Activated naive CD4-positive, alpha-beta T cell treated with anti-CD3 and anti-CD28 coated beads, Interleukin-2, amount 50 U/mL, for 24 hours (primary cell): Measurements from ENCODE around the gene POLR2C.

ENCODE experiments used
- H3K27ac Mint-ChIP-seq: one replicate; pipeline ENCODE4 v1.8.0; 2021; ENCODE audit warnings: mild to moderate bottlenecking, mixed read lengths
- H3K27me3 Mint-ChIP-seq: one replicate; pipeline ENCODE4 v1.8.0; 2021; ENCODE audit warnings: mixed read lengths
- H3K36me3 Mint-ChIP-seq: one replicate; pipeline ENCODE4 v1.8.0; 2021; ENCODE audit warnings: mixed read lengths
- H3K4me1 Mint-ChIP-seq: one replicate; pipeline ENCODE4 v1.8.0; 2021; ENCODE audit warnings: mixed read lengths
- H3K4me3 Mint-ChIP-seq: one replicate; pipeline ENCODE4 v1.8.0; 2021; ENCODE audit warnings: mild to moderate bottlenecking, mixed read lengths
- H3K9me3 Mint-ChIP-seq: one replicate; pipeline ENCODE4 v1.8.0; 2021; ENCODE audit warnings: mixed read lengths

POLR2C gene

GRCh38 chr16:57516176-57516725 lies 53.8 kb downstream of the POLR2C start:
- Mint-ChIP-seq H3K4me3 (no peak overlapping the region), H3K27me3 (no peaks in the 10 kb centered on the region), H3K9me3 (no peaks in the 10 kb centered on the region), H3K36me3 (peaks cover 1% of the 10 kb centered on the region), H3K4me1 (peaks cover 6% of the 10 kb centered on the region), H3K27ac (peak overlapping the region; percentile 82)

GRCh38 chr16:57516773-57517172 lies 54.3 kb downstream of the POLR2C start:
- H3K4me1 Mint-ChIP-seq, result peaks cover 6% of the 10 kb centered on the region
- H3K36me3 Mint-ChIP-seq, result peaks cover 1% of the 10 kb centered on the region
- H3K9me3 Mint-ChIP-seq, result no peaks in the 10 kb centered on the region
- no peak overlapping the region for H3K4me3 Mint-ChIP-seq
- H3K27me3 Mint-ChIP-seq, result no peaks in the 10 kb centered on the region
- H3K27ac Mint-ChIP-seq, result peak overlapping the region; percentile 82

GRCh38 chr16:57517397-57518367 lies 55.2 kb downstream of the POLR2C start:
- H3K4me3 Mint-ChIP-seq, result no peak overlapping the region
- H3K9me3 Mint-ChIP-seq, result no peaks in the 10 kb centered on the region
- H3K36me3 Mint-ChIP-seq, result peaks cover 1% of the 10 kb centered on the region
- H3K27ac Mint-ChIP-seq, result no peak overlapping the region
- peaks cover 6% of the 10 kb centered on the region for H3K4me1 Mint-ChIP-seq
- H3K27me3 Mint-ChIP-seq, result no peaks in the 10 kb centered on the region

- H3K36me3 Mint-ChIP-seq, result peaks cover 1% of the 10 kb centered on the region
- H3K4me3 Mint-ChIP-seq, result no peak overlapping the region
- no peaks in the 10 kb centered on the region for H3K9me3 Mint-ChIP-seq
- peaks cover 6% of the 10 kb centered on the region for H3K4me1 Mint-ChIP-seq
- H3K27me3 Mint-ChIP-seq, result no peaks in the 10 kb centered on the region
- no peak overlapping the region for H3K27ac Mint-ChIP-seq
These were observed 56.0 kb downstream of the POLR2C start for GRCh38 chr16:57518520-57518919.

- Mint-ChIP-seq H3K27ac (no peak overlapping the region), H3K27me3 (no peaks in the 10 kb centered on the region), H3K36me3 (peaks cover 1% of the 10 kb centered on the region), H3K9me3 (no peaks in the 10 kb centered on the region), H3K4me3 (no peak overlapping the region), H3K4me1 (peaks cover 6% of the 10 kb centered on the region)
These were observed 56.4 kb downstream of the POLR2C start for GRCh38 chr16:57518922-57519321.

GRCh38 chr16:57519796-57520360 lies 57.4 kb downstream of the POLR2C start:
- no peaks in the 10 kb centered on the region for H3K9me3 Mint-ChIP-seq
- peaks cover 1% of the 10 kb centered on the region for H3K36me3 Mint-ChIP-seq
- H3K27me3 Mint-ChIP-seq, result no peaks in the 10 kb centered on the region
- H3K4me3 Mint-ChIP-seq, result no peak overlapping the region
- no peak overlapping the region for H3K27ac Mint-ChIP-seq
- H3K4me1 Mint-ChIP-seq, result peaks cover 6% of the 10 kb centered on the region
